Breast epithelium (tissue), 3 donors: ENCODE measurements around the gene SNAP47.

Experiments used
- CTCF ChIP-seq, 3 donors: fragments of 450-650 bp; IDR thresholded peaks; one replicate each; pipeline ENCODE4 v1.5.1; 2016 to 2017; ENCODE audit warnings: antibody characterized with exemption in 3 of 3, mild to moderate bottlenecking in 3 of 3, moderate library complexity in 3 of 3
- POLR2A ChIP-seq: fragments of 450-650 bp; IDR thresholded peaks from one replicate; pipeline ENCODE4 v1.6.1; 2016; ENCODE audit warnings: antibody characterized with exemption, mild to moderate bottlenecking, moderate library complexity
- POLR2AphosphoS5 ChIP-seq, 3 donors: sonication (generic); formaldehyde crosslinking; IDR thresholded peaks; one replicate each; pipeline ENCODE4 v1.6.1; 2017; ENCODE audit warnings: antibody characterized with exemption in 3 of 3

DNA sequence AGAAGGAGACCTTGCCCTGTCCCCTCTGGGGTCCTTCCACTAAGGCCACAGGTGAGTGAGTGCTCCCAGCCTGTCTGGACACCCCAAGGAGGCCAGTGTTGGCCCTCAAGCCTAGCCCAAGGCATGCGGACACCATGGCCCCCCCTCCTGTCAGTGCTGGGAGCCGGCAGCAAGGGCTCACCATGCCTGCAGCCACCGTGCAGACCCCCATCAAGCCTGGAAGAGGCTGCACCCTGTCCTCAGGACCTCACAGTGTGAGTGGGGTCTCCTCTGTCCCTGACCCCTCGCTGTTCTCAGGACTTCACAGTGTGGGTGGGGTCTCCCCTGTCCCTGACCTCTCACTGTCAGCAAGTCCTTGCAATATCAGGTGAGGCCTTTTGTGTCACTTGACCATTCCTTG lies 47.0 kb downstream of the SNAP47 start:
- TF ChIP-seq CTCF (IDR thresholded peaks at IDR 0.05) (no peak), POLR2AphosphoS5 (IDR thresholded peaks at IDR 0.05) (no peak), POLR2A (no peak)
